ENCODE data around the gene APRT. TPM values are rescaled to one million over a fixed set of nuclear protein-coding genes. Genes with fewer than 3 reads are reported as not detected.

APRT gene
- total RNA-seq, 4 donors from 2014 or later, result 186 to 314 (median 250) TPM

DNA sequence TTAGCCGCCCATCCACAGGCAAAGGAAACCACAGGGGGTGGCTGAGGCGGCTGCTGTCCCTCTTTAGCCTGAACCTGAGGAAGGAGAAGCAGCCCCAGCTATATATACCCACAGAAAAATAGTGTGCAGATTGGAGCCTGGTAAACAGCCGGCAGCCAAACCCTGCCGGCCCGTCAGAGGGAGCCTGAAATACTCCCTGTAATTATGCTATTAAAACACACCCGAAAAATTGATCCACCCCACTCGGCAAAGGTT is 33.5 kb downstream of the APRT start:
- no peak for DNase-seq
- no CpG with 5 or more reads among the region's 7 CpGs for WGBS, 2 donors
- peaks cover 58 to 90% (median 73%) of the 10 kb centered on the region in 3 donors for H3K4me1 ChIP-seq
- TF ChIP-seq POLR2A (IDR thresholded peaks at IDR 0.05), result no peak
- TF ChIP-seq CTCF (IDR thresholded peaks at IDR 0.05), result no peak
- H3K9me3 ChIP-seq, result no peaks in the 10 kb centered on the region
- no peaks in the 10 kb centered on the region for H3K27me3 ChIP-seq
- peak overlapping the region; percentile 16 to 94 (median 86) for H3K27ac ChIP-seq
- intact Hi-C loops (cut with DNase I), result no loop called here
- no peak overlapping the region for H3K4me3 ChIP-seq
- peaks cover 0 to 21% (median 0%) of the 10 kb centered on the region in 3 donors for H3K36me3 ChIP-seq

- Histone ChIP-seq H3K4me1 (peaks cover 59 to 90% (median 73%) of the 10 kb centered on the region in 3 donors), H3K4me3 (no peak overlapping the region), H3K27me3 (no peaks in the 10 kb centered on the region), H3K36me3 (peaks cover 0 to 21% (median 0%) of the 10 kb centered on the region in 3 donors), H3K9me3 (no peaks in the 10 kb centered on the region), H3K27ac (peak overlapping the region; percentile 16 to 94 (median 86))
- TF ChIP-seq POLR2A (IDR thresholded peaks at IDR 0.05) (no peak), CTCF (IDR thresholded peaks at IDR 0.05) (no peak)
- no peak for DNase-seq
- intact Hi-C loops (cut with DNase I), result no loop called here
- 75 to 87% methylated on average over 18 to 20 of the region's 34 CpGs for WGBS, 2 donors
Observed at GRCh38 chr16:88777471-88778270, 34.1 kb downstream of the APRT start.

- Histone ChIP-seq H3K27ac (peak overlapping the region in 3 of 4 donors; percentile 52 to 94 (median 80)), H3K27me3 (no peaks in the 10 kb centered on the region), H3K36me3 (peaks cover 0 to 21% (median 0%) of the 10 kb centered on the region in 3 donors), H3K4me3 (no peak overlapping the region), H3K4me1 (peaks cover 48 to 90% (median 69%) of the 10 kb centered on the region in 3 donors), H3K9me3 (no peaks in the 10 kb centered on the region)
- TF ChIP-seq CTCF (IDR thresholded peaks at IDR 0.05) (no peak), POLR2A (IDR thresholded peaks at IDR 0.05) (no peak)
- intact Hi-C loops (cut with DNase I), result no loop called here
- no peak for DNase-seq
- 82 to 89% methylated on average over 10 to 18 of the region's 18 CpGs for WGBS, 2 donors
Observed at GRCh38 chr16:88775825-88776224, 35.9 kb downstream of the APRT start.

- peaks cover 0 to 21% (median 0%) of the 10 kb centered on the region in 3 donors for H3K36me3 ChIP-seq
- no peak overlapping the region for H3K4me3 ChIP-seq
- intact Hi-C loops (cut with DNase I), result no loop called here
- no peaks in the 10 kb centered on the region for H3K27me3 ChIP-seq
- peaks cover 48 to 90% (median 69%) of the 10 kb centered on the region in 3 donors for H3K4me1 ChIP-seq
- no peak for TF ChIP-seq CTCF (IDR thresholded peaks at IDR 0.05)
- H3K27ac ChIP-seq, result peak overlapping the region in 3 of 4 donors; percentile 26 to 89 (median 72)
- no peak for DNase-seq
- 88 to 89% methylated on average over 12 to 13 of the region's 32 CpGs for WGBS, 2 donors
- no peaks in the 10 kb centered on the region for H3K9me3 ChIP-seq
Observed at GRCh38 chr16:88774544-88775393, 37.0 kb downstream of the APRT start.

DNA sequence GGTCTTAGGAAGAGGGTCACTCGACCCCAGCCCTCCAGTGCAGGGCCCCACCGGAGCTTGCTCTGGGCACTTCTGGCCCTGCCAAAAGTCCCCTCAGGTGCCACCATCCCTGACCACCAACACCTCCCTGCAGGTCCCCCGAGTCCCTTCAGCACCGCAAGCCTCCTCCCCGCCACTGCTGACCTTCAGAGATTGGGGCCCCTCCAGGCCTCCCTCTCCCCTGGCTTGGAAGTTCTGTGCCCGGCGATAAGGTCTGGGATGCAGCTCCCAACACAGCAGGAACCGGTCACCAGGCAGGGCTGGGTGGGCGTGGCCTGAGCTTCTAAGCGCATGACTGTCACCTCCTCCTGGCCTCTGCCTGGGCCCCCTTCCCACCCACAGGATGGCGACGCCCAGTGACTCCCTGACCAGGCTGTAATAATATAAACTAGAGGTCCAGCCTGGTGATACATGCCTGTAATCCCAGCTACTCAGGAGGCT is 37.9 kb downstream of the APRT start:
- H3K36me3 ChIP-seq, result peaks cover 0 to 21% (median 0%) of the 10 kb centered on the region in 3 donors
- intact Hi-C loops (cut with DNase I), result no loop called here
- H3K4me3 ChIP-seq, result no peak overlapping the region
- no peaks in the 10 kb centered on the region for H3K27me3 ChIP-seq
- peaks cover 48 to 90% (median 70%) of the 10 kb centered on the region in 3 donors for H3K4me1 ChIP-seq
- no peaks in the 10 kb centered on the region for H3K9me3 ChIP-seq
- no CpG with 5 or more reads among the region's 12 CpGs for WGBS, 2 donors
- no peak for DNase-seq
- peak overlapping the region in 3 of 4 donors; percentile 72 to 93 (median 89) for H3K27ac ChIP-seq
- TF ChIP-seq POLR2A (IDR thresholded peaks at IDR 0.05) (no peak), CTCF (IDR thresholded peaks at IDR 0.05) (no peak)
